Fibroblast of upper back skin (primary cell): Measurements from ENCODE around the gene CYLD.

Experiments
- DNase-seq: peaks from one replicate; pipeline ENCODE4 v3.0.0-alpha.2; 2013

CYLD gene

DNA sequence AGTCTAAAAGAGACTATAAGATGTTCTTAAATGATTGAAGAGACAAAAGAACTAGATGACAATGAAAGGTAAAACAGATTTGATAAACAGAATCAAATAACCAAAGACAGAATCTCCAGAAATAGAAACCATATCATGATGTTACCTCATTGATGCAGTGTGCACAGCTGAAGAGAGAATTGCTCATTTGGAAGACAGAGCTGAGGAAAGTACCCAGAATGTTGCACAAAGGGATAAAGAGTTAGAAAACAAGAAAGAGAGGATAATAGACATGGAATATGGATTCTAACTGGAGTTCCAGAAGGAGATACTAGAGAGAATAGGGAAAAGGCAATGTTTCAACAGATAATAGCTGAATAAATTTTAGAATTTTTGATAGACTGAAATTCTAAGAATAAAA is 47.9 kb downstream of the CYLD start:
- DNase-seq = no peak

GRCh38 chr16:50791522-50791921 is 49.6 kb downstream of the CYLD start:
- DNase-seq = no peak

- DNase-seq = no peak
Measured at GRCh38 chr16:50796829-50797228, 54.9 kb downstream of the CYLD start.

- peak; percentile 19 for DNase-seq
Measured at GRCh38 chr16:50797456-50797855, 55.6 kb downstream of the CYLD start.

GRCh38 chr16:50800074-50800473 is 58.2 kb downstream of the CYLD start:
- no peak for DNase-seq

GRCh38 chr16:50801036-50801435 is 59.1 kb downstream of the CYLD start:
- DNase-seq = no peak

DNA sequence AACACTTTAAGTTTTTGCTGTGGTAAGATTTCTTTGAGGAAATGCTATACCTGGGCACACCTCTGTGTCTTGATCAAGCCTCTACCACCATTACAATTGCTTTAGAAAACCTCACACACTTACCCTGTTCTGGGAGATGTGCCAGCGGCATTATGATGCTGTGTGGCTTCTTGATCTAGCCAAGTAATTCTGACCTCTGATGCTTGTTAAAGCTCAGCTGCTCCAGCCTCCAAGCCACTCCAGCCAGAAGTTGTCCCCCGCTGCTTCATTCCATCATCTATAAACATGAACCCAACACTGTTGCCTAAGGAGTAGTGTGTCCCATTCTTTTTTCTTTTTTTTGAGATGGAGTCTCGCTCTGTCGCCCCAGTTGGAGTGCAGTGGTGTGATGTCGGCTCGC is 60.1 kb downstream of the CYLD start:
- peak; percentile 17 for DNase-seq

DNA sequence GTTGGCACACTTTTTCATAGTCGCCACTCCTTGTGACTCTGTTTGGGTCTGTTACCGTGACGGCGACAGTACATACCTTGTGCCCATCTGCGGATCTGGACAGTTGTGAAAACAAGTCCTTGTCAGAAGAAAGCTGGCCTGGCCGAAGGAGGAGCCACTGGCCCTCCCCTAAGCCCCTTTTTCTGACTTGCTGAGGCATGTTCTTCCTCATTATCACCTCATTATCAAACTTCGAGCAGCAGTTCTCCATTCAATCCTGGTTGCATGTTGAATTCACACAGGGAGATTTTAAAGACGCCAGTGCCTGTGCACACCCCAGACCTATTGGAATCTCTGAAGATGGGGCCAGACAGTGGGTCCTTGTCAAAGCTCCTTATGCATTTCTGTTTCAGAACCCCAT is 61.1 kb downstream of the CYLD start:
- no peak for DNase-seq

DNA sequence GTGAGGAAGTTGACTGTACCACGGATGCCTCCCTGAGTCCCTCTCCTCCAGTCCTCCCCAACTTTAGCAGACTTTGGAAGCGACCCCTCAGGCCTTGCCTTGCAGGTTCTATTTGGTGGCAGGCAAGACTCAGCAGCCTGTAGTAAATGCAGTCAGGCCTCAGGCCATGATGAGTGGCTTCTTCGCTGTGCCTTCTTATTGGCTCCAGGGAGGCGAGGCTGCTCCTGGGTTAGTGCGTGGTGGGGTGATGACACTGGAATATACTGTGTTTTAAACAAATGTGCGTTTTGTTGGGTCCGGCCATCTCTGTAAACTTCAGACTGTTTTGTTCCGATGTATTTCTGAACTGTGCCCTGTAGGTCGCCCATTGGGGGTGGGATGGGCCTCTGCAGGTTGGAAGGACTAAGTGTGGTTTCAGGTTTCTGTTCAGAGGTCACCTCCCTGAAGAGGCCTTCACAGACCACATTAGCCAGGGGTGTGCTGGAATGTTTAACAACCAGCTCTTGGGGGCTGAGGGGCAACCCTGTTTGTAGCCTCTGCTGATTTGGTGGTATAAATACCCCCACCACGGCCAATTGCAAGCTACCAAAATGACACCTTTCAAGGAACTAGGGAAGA is 62.5 kb downstream of the CYLD start:
- DNase-seq = no peak

GRCh38 chr16:50806099-50807062 is 64.5 kb downstream of the CYLD start:
- DNase-seq = peak; percentile 88

DNA sequence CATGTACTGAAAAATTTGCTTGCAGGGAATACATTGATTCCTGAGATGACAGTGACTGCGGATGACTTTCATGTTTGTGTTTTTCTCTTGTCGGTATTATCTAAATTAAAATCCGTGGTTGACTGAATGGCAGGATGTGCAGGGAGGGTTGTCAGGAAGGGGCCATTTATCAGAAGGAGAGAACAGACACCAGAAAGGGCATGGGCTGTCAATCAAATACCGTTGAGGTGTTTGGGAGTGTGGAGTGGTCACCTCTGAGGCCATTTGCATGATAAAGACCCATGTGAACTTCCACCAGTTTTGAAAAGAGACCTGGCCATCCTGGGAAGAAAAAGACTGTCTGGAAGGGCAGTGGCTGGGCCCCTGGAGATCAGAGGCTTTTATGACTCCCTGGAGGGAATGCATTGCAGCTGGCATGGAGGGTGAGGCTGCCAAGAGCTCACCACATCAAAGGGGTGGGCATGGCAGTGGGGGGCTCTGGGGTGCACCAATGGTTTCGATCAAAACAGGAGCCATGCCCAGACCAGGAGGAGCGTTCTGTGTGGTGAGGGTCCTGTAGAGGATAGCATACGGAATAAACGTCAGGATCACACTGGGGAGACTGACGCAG is 67.1 kb downstream of the CYLD start:
- no peak for DNase-seq

DNA sequence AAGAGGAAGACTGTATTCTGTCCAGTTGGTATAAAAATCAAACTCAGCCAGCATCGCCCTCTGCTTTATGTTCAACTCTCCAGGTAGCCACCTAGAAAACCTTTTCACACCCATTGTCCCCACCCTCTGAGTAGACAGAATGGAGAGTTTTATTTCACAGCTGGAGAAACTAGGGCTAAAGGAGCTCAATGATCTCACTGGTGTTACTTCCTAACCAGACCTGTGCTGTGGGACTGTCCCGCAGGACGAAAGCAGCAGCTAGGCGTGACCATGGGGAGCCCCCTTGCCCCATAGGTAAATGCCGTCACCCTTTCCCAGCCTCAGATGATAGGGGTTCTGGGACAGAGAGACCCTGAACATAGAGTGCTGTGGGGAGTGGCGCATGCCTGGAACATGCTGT is 67.7 kb downstream of the CYLD start:
- DNase-seq = no peak

DNA sequence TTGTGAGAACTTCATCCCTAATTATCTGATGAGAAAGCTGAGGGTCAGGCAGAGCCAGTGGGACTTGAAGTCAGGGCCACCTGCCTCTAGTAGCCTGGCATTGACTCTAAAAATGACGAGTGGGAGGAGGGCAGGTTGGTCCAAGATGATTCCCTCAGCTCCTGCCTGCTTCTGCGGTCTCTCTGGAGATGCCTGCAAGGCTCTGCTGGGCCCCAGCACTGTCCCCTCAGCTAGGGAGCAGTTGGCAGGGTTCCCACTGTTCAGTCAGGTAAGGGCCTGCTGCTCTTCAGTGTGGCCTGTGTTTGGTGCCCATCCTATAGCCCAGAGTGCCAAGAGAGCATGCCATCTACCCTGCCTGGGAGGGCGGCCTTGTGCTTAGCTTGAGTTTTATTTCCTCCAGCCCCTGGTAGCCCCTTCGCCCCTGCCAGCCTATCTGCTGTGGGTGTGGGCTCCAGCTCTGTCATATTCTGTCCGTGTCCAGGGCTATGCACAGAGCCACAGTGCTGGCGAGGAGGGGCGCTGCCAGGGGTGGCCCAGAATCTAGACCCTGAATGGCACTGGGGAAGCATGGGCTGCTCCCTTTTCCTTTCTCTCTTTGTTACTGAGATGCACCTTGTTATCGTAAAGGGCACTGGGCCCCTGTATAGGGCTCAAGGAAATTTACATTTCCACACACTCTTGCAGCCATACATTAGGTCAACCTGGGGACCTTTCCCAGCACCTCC is 68.5 kb downstream of the CYLD start:
- no peak for DNase-seq

DNA sequence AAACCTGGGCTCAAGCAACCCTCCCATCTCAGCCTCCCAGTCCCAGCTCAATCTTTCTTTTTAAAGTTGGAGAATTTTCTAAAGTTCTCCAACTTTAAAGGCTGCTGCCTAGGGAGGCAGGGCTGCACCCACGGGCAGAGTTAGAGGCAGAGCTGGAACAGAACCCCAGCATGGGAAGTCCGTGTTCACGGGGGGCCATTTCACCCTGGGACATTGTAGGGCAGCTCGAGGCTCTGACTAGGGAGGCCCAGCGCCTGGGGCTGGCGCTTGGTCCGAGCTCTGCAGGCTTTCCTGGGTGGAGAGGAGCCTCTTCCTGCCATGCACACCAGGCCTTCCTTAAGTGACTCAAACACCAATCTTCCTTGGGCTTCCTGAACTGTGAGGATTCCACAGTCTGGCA is 70.2 kb downstream of the CYLD start:
- no peak for DNase-seq

DNA sequence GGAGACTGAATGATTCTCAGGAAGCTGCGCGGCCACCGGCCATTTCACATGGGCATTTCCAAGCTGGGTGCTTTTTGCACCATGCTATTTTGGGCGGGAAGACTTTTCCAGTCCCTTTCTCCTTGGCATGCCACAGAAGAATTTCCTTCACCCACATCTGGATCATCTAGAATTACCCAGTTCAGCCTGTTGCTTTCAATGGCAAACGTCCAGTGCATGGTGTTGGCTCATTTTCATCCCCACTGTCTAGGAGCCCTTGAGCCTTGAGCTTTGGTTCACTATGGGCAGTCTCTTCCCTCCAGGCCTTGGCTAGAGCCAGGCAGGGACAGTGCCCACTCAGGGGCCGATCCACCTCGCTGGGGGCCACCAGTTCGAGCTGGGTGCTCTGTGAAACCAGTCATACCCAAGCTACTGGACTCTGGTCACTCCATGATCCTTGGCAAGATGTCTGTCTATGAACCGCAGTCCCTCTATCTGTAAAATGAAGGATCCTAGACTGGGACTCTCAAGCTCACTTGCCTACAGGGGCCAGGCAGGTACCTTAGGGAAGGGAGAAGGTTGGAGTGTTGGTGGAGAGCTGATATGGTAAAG is 71.1 kb downstream of the CYLD start:
- DNase-seq = no peak

DNA sequence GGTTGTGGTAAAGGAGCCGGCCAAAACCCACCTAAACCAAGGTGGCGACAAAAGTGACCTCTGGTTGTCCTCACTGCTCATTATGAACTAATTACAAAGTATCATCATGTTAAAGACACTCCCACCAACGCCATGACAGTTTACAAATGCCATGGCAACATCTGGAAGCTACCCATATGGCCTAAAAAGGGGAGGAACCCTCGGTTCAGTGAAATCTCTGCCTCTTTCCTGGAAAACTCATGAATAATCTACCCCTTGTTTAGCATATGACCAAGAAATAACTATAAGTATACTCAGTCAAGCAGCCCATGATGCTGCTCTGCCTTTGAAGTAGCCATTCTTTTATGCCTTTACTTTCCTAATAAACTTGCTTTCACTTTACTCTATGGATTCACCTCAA is 72.2 kb downstream of the CYLD start:
- no peak for DNase-seq

GRCh38 chr16:50814541-50814940 is 72.7 kb downstream of the CYLD start:
- DNase-seq = no peak

DNA sequence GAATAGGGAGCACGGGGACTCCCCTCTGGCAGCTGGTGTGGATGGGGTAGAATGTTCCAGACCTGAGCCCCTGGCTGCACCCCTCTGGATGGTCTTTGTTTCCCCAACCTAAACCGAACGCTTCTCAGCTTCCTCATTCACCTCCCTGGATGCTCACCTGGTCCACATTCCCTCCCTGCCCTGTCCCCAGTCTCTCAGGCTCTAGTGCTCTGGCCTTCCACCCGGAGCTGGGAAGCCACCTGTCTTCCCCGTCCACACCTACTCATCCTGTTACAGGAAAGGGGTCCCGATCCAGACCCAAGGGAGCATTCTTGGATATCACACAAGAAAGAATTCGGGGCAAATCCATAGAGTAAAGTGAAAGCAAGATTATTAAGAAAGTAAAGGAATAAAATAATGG is 73.5 kb downstream of the CYLD start:
- no peak for DNase-seq

GRCh38 chr16:50816901-50817555 is 75.1 kb downstream of the CYLD start:
- no peak for DNase-seq

DNA sequence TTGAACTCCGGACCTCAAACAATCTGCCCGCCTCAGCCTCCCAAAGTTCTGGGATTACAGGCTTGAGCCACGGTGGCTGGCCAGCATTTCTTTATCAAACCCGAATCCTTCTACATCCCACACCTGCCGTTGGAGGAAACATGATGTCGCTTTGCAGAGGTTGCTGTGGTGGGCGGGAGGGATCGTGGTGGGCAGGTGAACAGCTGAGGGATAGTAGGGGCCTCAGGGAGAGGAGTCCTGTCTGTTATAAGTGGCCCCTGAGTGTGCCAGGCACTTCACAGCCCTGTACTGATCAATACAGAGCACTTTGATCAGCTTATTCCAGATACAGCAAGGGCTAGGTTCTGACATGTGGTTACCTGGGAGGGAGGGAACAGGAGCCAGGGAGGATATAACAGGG is 76.5 kb downstream of the CYLD start:
- DNase-seq = no peak

DNA sequence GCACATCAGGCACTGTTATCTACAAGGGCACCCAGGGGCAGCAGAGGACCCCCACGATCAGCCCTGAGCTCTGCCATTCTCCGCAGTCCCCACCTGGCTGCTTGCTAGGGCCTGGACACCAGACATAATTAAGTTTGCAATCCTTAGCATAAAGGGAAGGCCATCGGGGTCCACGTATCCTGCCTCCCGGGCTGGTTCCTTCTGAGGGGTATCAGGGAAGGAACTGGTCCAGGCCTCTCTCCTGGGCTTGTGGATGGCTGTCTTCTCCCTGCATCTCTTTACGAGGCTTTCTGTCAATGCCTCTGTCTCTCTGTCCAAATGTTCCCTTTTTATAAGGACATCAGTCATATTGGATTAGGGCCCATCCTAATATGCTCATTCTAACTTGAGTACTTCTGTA is 77.8 kb downstream of the CYLD start:
- DNase-seq = no peak

DNA sequence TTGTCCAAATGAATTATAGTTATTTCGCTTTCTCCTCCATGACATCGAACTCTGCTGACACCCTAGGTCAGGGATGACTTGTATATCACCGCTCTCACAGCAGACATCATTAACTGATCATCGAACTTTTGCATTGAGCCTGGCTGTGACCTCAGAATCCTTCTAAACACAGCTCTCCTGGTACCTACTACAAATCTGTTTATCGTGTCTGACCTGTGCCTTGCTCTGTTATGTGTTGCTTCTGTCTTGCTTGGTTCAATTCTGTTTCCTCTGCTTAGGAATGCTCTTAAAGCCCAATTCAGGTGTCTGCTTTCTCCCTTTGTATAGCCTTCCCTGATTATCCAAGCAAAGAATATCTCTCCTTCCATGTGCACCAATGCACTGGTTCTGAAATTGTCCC is 78.3 kb downstream of the CYLD start:
- no peak for DNase-seq
